Neural cell (in vitro differentiated cells): ENCODE results near the gene JAG2. TPM values are rescaled to one million over a fixed set of nuclear protein-coding genes. Genes with fewer than 3 reads are reported as not detected.

ENCODE experiments used
- H2AFZ ChIP-seq: fragments of 200-600, 300-800 bp; sonication (generic), shearing (Covaris generic); 2 replicates; pipeline ENCODE4 v1.6.0; 2014; ENCODE audit warnings: low read depth, mild to moderate bottlenecking, antibody characterized with exemption, low read length, moderate library complexity
- H3F3A ChIP-seq: fragments of 200-600 bp; shearing (Covaris generic); 2 replicates; pipeline ENCODE4 v1.6.1; 2016; ENCODE audit warnings: mild to moderate bottlenecking, moderate library complexity, mixed read lengths, antibody characterized with exemption, low read length; ENCODE audit not compliant: insufficient read depth, poor library complexity, severe bottlenecking
- H3K27ac ChIP-seq: fragments of 200-600, 300-800 bp; sonication (generic), shearing (Covaris generic); 2 replicates; pipeline ENCODE4 v1.5.1; 2014; ENCODE audit warnings: mild to moderate bottlenecking, low read length, moderate library complexity
- H3K27me3 ChIP-seq: fragments of 300-800, 200-600 bp; sonication (generic), shearing (Covaris generic); 2 replicates; pipeline ENCODE4 v1.6.0; 2014; ENCODE audit warnings: mild to moderate bottlenecking, low read depth, low read length, moderate library complexity; ENCODE audit not compliant: insufficient read depth
- H3K36me3 ChIP-seq: fragments of 300-800, 200-600 bp; sonication (generic), shearing (Covaris generic); 2 replicates; pipeline ENCODE4 v1.5.1; 2014; ENCODE audit warnings: mild to moderate bottlenecking, antibody characterized with exemption, low read length, moderate library complexity; ENCODE audit not compliant: insufficient read depth
- H3K4me2 ChIP-seq: fragments of 300-800, 200-600 bp; sonication (generic), shearing (Covaris generic); 2 replicates; pipeline ENCODE4 v1.6.0; 2014; ENCODE audit warnings: mild to moderate bottlenecking, low read length
- H3K4me3 ChIP-seq: fragments of 300-800, 200-600 bp; sonication (generic), shearing (Covaris generic); 2 replicates; pipeline ENCODE4 v1.5.1; 2014; ENCODE audit warnings: mild to moderate bottlenecking, low read length, moderate library complexity
- H3K79me2 ChIP-seq: fragments of 200-600 bp; shearing (Covaris generic); replicated peaks from 2 replicates; pipeline ENCODE4 v1.6.0; 2014; ENCODE audit warnings: mild to moderate bottlenecking, low read length, moderate library complexity; ENCODE audit not compliant: insufficient read depth
- H3K9ac ChIP-seq: fragments of 300-800, 200-600 bp; sonication (generic), shearing (Covaris generic); 2 replicates; pipeline ENCODE4 v1.6.1; 2016; ENCODE audit warnings: mild to moderate bottlenecking, low read length, mixed read lengths
- H3K9me2 ChIP-seq: fragments of 200-600 bp; shearing (Covaris generic); 2 replicates; pipeline ENCODE4 v1.6.1; 2016; ENCODE audit warnings: mild to moderate bottlenecking, low read length, mixed read lengths; ENCODE audit not compliant: insufficient read depth
- H3K9me3 ChIP-seq: fragments of 200-600, 300-800 bp; sonication (generic), shearing (Covaris generic); 2 replicates; pipeline ENCODE4 v1.6.1; 2016; ENCODE audit warnings: mild to moderate bottlenecking, mixed run types, low read length, moderate library complexity, mixed read lengths
- H4K20me1 ChIP-seq: fragments of 200-600 bp; shearing (Covaris generic); 2 replicates; pipeline ENCODE4 v1.6.1; 2016; ENCODE audit warnings: mild to moderate bottlenecking, mixed run types; ENCODE audit not compliant: insufficient read depth
- CTCF ChIP-seq: fragments of 450-650 bp; IDR thresholded peaks from 2 replicates; pipeline ENCODE4 v1.5.1; 2014; ENCODE audit warnings: antibody characterized with exemption, mild to moderate bottlenecking, moderate library complexity; ENCODE audit not compliant: poor library complexity, severe bottlenecking
- EP300 ChIP-seq: fragments of 450-650 bp; conservative IDR thresholded peaks from 2 replicates; pipeline ENCODE4 v1.6.1; 2014; ENCODE audit warnings: antibody characterized with exemption, mild to moderate bottlenecking, moderate library complexity; ENCODE audit not compliant: poor library complexity, severe bottlenecking
- EZH2 ChIP-seq: fragments of 200-600, 300-800 bp; shearing (Covaris generic), sonication (generic); IDR thresholded peaks from 2 replicates; pipeline ENCODE4 v1.6.1; 2014; ENCODE audit warnings: antibody characterized with exemption, low read length, borderline replicate concordance, mild to moderate bottlenecking; ENCODE audit not compliant: insufficient read depth, poor library complexity, severe bottlenecking
- MXI1 ChIP-seq: fragments of 450-650 bp; conservative IDR thresholded peaks from 2 replicates; pipeline ENCODE4 v1.6.1; 2014; ENCODE audit warnings: antibody characterized with exemption, mild to moderate bottlenecking; ENCODE audit not compliant: poor library complexity, severe bottlenecking
- POLR2AphosphoS5 ChIP-seq: IDR thresholded peaks from 2 replicates; pipeline ENCODE4 v1.6.1; 2012
- RAD21 ChIP-seq: fragments of 450-650 bp; conservative IDR thresholded peaks from 2 replicates; pipeline ENCODE4 v1.6.1; 2014; ENCODE audit warnings: antibody characterized with exemption, mild to moderate bottlenecking, moderate library complexity
- REST ChIP-seq: IDR thresholded peaks from 2 replicates; pipeline ENCODE4 v1.6.1; 2012; ENCODE audit warnings: borderline replicate concordance
- SMC3 ChIP-seq: fragments of 450-650 bp; conservative IDR thresholded peaks from 2 replicates; pipeline ENCODE4 v1.6.1; 2014; ENCODE audit warnings: antibody characterized with exemption, mild to moderate bottlenecking, moderate library complexity; ENCODE audit not compliant: poor library complexity
- TAF1 ChIP-seq: IDR thresholded peaks from 2 replicates; pipeline ENCODE4 v1.6.1; 2012; ENCODE audit warnings: low read depth
- polyA plus RNA-seq: library from polyadenylated mRNA; depleted of rRNA; stranded (reverse); fragments of >200 nt; gene quantifications from 2 replicates; pipeline ENCODE4 v1.2.3, GENCODE V29; 2014

The JAG2 gene
- polyA plus RNA-seq, 1 donor from 2014 or later, result 20.3 TPM

GRCh38 chr14:105162669-105162979 is 6.0 kb downstream of the JAG2 start:
- H3K9ac ChIP-seq, result no peak overlapping the region
- H3K9me3 ChIP-seq, result no peaks in the 10 kb centered on the region
- H2AFZ ChIP-seq, result no peak overlapping the region
- H3K4me2 ChIP-seq, result no peak overlapping the region
- no peak overlapping the region for H3K27ac ChIP-seq
- H3K27me3 ChIP-seq, result peaks cover 5% of the 10 kb centered on the region
- H3K9me2 ChIP-seq, result no peaks in the 10 kb centered on the region
- no peak overlapping the region for H3K4me3 ChIP-seq
- no peak for TF ChIP-seq SMC3
- no peak for TF ChIP-seq REST
- TF ChIP-seq EZH2, result no peak
- TF ChIP-seq TAF1, result no peak
- no peak for TF ChIP-seq MXI1
- TF ChIP-seq EP300, result no peak
- no peak for TF ChIP-seq POLR2AphosphoS5
- TF ChIP-seq CTCF, result no peak
- TF ChIP-seq RAD21, result no peak
- H3K79me2 ChIP-seq, result no peaks in the 10 kb centered on the region
- H3F3A ChIP-seq, result no peaks in the 10 kb centered on the region
- no peaks in the 10 kb centered on the region for H4K20me1 ChIP-seq
- no peaks in the 10 kb centered on the region for H3K36me3 ChIP-seq

- Histone ChIP-seq H3K9ac (no peak overlapping the region), H3K9me2 (no peaks in the 10 kb centered on the region), H3K4me2 (no peak overlapping the region), H3K4me3 (no peak overlapping the region), H2AFZ (no peak overlapping the region), H3K27ac (no peak overlapping the region), H4K20me1 (no peaks in the 10 kb centered on the region), H3K36me3 (no peaks in the 10 kb centered on the region), H3F3A (no peaks in the 10 kb centered on the region), H3K79me2 (no peaks in the 10 kb centered on the region), H3K9me3 (no peaks in the 10 kb centered on the region), H3K27me3 (peaks cover 5% of the 10 kb centered on the region)
- no peak for TF ChIP-seq REST
- TF ChIP-seq RAD21, result no peak
- TF ChIP-seq EP300, result no peak
Measured at GRCh38 chr14:105161964-105162668, 6.5 kb downstream of the JAG2 start.
